HepG2 (cell line): Measurements from ENCODE around the gene HDAC8. TPM values are rescaled to one million over a fixed set of nuclear protein-coding genes. Genes with fewer than 3 reads are reported as not detected.

ENCODE experiments used
- ATAC-seq: fragments of 200-7000 bp; cut with Tn5 transposase; 3 replicates; pipeline ENCODE4 v1.9.1; 2020; ENCODE audit warnings: mild to moderate bottlenecking, moderate library complexity
- BruUV-seq: library from RNA; stranded (reverse); fragments of 400-500 nt; replicated peaks from 2 replicates; lab custom pipeline; 2021; lab: Mats Ljungman, UMichigan
- CTCF ChIA-PET: fragments of 300-600 bp; formaldehyde crosslinking; extraction: SDS; loops from one replicate; lab custom pipeline; 2021; ENCODE audit warnings: low total read pairs, inconsistent platforms, low intra/inter-chr PET ratio; lab: Yijun Ruan, JAX
- POLR2A ChIA-PET: fragments of 350-600 bp; sonication (Branson Sonifier 250); formaldehyde crosslinking; loops from one replicate; lab custom pipeline; 2020; ENCODE audit warnings: antibody characterized with exemption, inconsistent platforms; lab: Yijun Ruan, JAX
- DNase-seq: peaks from one replicate; pipeline ENCODE4 v3.0.0-alpha.2; 2015; ENCODE audit warnings: low spot score
- FAIRE-seq: peaks from 3 replicates; lab custom pipeline; 2011; peaks lifted over from hg19 to GRCh38; lab: Jason Lieb, UNC
- H2AFZ ChIP-seq: one replicate; pipeline ENCODE4 v1.6.1; 2011; ENCODE audit warnings: low read length, inconsistent platforms
- H3K27ac ChIP-seq: fragments of 300-600 bp; 3 replicates; pipeline ENCODE4 v1.8.0; 2011; ENCODE audit warnings: mixed run types, mild to moderate bottlenecking, mixed read lengths, low read length, inconsistent platforms; ENCODE audit not compliant: insufficient read depth; ENCODE audit errors: extremely low read length
- H3K27me3 ChIP-seq, 2 experiments: fragments of 200-600 bp in 1 of 2; 2 replicates in 1 of 2; 3 replicates in 1 of 2; pipeline versions ENCODE4 v1.6.0 to v1.8.0; 2011; ENCODE audit warnings: low read length in 2 of 2, mild to moderate bottlenecking in 2 of 2, moderate library complexity in 2 of 2, inconsistent platforms in 1 of 2; ENCODE audit not compliant: insufficient read depth in 2 of 2, control insufficient read depth in 1 of 2
- H3K36me3 ChIP-seq, 2 experiments: fragments of 200-600 bp in 1 of 2; replicated peaks in 1 of 2; 2 replicates in 1 of 2; 3 replicates in 1 of 2; pipeline versions ENCODE4 v1.5.1 to v1.8.0; 2011; ENCODE audit warnings: low read length in 2 of 2, inconsistent platforms in 1 of 2; ENCODE audit not compliant: insufficient read depth in 2 of 2, control insufficient read depth in 1 of 2
- H3K4me1 ChIP-seq: 2 replicates; pipeline ENCODE4 v1.5.1; 2012; ENCODE audit warnings: low read length, inconsistent platforms; ENCODE audit not compliant: insufficient read depth
- H3K4me2 ChIP-seq: 2 replicates; pipeline ENCODE4 v1.6.0; 2011; ENCODE audit warnings: low read depth, low read length, inconsistent platforms
- H3K4me3 ChIP-seq, 3 experiments: fragments of 200-600 bp in 1 of 3; sonication (generic), shearing (Covaris generic) in 1 of 3; replicated peaks in 1 of 3; 2 replicates each; pipeline ENCODE4 v1.5.1; 2011 to 2016; ENCODE audit warnings: low read length in 3 of 3, inconsistent platforms in 2 of 3, low read depth in 2 of 3, mild to moderate bottlenecking in 2 of 3, control low read depth in 1 of 3, mixed read lengths in 1 of 3; ENCODE audit not compliant: insufficient read depth in 1 of 3
- H3K79me2 ChIP-seq: one replicate; pipeline ENCODE4 v1.6.1; 2011; ENCODE audit warnings: low read length, inconsistent platforms; ENCODE audit not compliant: insufficient read depth
- H3K9ac ChIP-seq: 2 replicates; pipeline ENCODE4 v1.6.0; 2011; ENCODE audit warnings: mild to moderate bottlenecking, low read depth, low read length, inconsistent platforms; ENCODE audit not compliant: insufficient read depth
- H3K9me3 ChIP-seq: 2 replicates; pipeline ENCODE4 v1.5.1; 2012; ENCODE audit warnings: mild to moderate bottlenecking, low read length
- H4K20me1 ChIP-seq: 2 replicates; pipeline ENCODE4 v1.6.0; 2011; ENCODE audit warnings: inconsistent platforms, mild to moderate bottlenecking, low read length, moderate library complexity; ENCODE audit not compliant: insufficient read depth
- ARID3A ChIP-seq: IDR thresholded peaks from 2 replicates; pipeline ENCODE4 v1.6.1; 2012; ENCODE audit warnings: low read depth, low read length, improper control_type of control experiment
- DMTF1 ChIP-seq: sonication (generic); formaldehyde crosslinking; IDR thresholded peaks from 2 replicates; pipeline ENCODE4 v1.4.0; 2020; ENCODE audit warnings: mild to moderate bottlenecking, missing genetic modification reagents
- FOSL1 ChIP-seq: sonication (generic); formaldehyde crosslinking; IDR thresholded peaks from 2 replicates; pipeline ENCODE4 v1.9.0; 2021; ENCODE audit warnings: missing genetic modification reagents, borderline replicate concordance
- FOXP4 ChIP-seq: sonication (generic); formaldehyde crosslinking; IDR thresholded peaks from 2 replicates; pipeline ENCODE4 v1.4.0; 2020; ENCODE audit warnings: missing genetic modification reagents
- HNRNPUL1 ChIP-seq: fragments of 200-400 bp; formaldehyde crosslinking; IDR thresholded peaks from 2 replicates; pipeline ENCODE4 v1.6.1; 2017; ENCODE audit warnings: low read depth, mild to moderate bottlenecking, low read length, moderate library complexity
- JUNB ChIP-seq: sonication (generic); formaldehyde crosslinking; IDR thresholded peaks from 2 replicates; pipeline ENCODE4 v1.8.0; 2022; ENCODE audit warnings: missing genetic modification reagents, mild to moderate bottlenecking, borderline replicate concordance
- RFXAP ChIP-seq: sonication (generic); formaldehyde crosslinking; IDR thresholded peaks from 2 replicates; pipeline ENCODE4 v1.4.0; 2020; ENCODE audit warnings: missing genetic modification reagents, borderline replicate concordance
- SNAI1 ChIP-seq: sonication (generic); formaldehyde crosslinking; IDR thresholded peaks from 2 replicates; pipeline ENCODE4 v1.5.0; 2020; ENCODE audit warnings: mild to moderate bottlenecking, missing genetic modification reagents, borderline replicate concordance
- SRSF9 ChIP-seq: fragments of 200-400 bp; formaldehyde crosslinking; IDR thresholded peaks from 2 replicates; pipeline ENCODE4 v1.6.1; 2018; ENCODE audit warnings: borderline replicate concordance, mild to moderate bottlenecking, low read depth, low read length; ENCODE audit not compliant: insufficient read depth, poor library complexity, severe bottlenecking
- ZNF512 ChIP-seq: sonication (generic); formaldehyde crosslinking; IDR thresholded peaks from 2 replicates; pipeline ENCODE4 v1.4.0; 2020; ENCODE audit warnings: mild to moderate bottlenecking, missing genetic modification reagents
- ZNF768 ChIP-seq: sonication (generic); formaldehyde crosslinking; IDR thresholded peaks from 2 replicates; pipeline ENCODE4 v1.4.0; 2020; ENCODE audit warnings: missing genetic modification reagents
- WGBS: methylation state at CpG from one replicate; pipeline ENCODE4 v1.1.6; 2017; ENCODE audit warnings: low lambda C conversion rate; 5-methylcytosine and 5-hydroxymethylcytosine counted together
- in situ Hi-C: cut with HindIII; loops from 2 replicates; pipeline ENCODE4 v1.10.0; 2017; ENCODE audit warnings: low pct_unique_long_range_greater_than_20kb; ENCODE audit not compliant: extremely low pct_ligation_motif_present
- intact Hi-C: fragments of 100-400 bp; cut with micrococcal nuclease; formaldehyde crosslinking; loops from one replicate; pipeline ENCODE4 v1.10.0; 2022; ENCODE audit not compliant: unreplicated experiment
- polyA plus RNA-seq, 8 experiments: library from polyadenylated mRNA; depleted of rRNA in 3 of 8; stranded (reverse) in 7 of 8; unstranded in 1 of 8; fragments of >200 nt; fragmentation: Illumina TruSeq in 4 of 8; extraction: Trizol in 4 of 8; gene quantifications; 2 replicates each; pipeline versions ENCODE4 v1.2.1 to v1.2.3, GENCODE V29; 2011 to 2016; ENCODE audit warnings: low read depth in 4 of 8, missing spikeins in 1 of 8, mixed read lengths in 1 of 8; ENCODE audit not compliant: insufficient read depth in 1 of 8
- total RNA-seq, 5 experiments: library from RNA; depleted of rRNA; stranded (reverse); fragments of >200 nt; fragmentation: Illumina TruSeq; extraction: Trizol; gene quantifications; 2 replicates each; pipeline ENCODE4 v1.2.3, GENCODE V29; 2016; ENCODE audit warnings: low read depth in 1 of 5

HDAC8 gene
- total and polyA plus RNA-seq, 2 of the 13 experiments (the other 11 are each of a cell fraction or from before 2014, with no cell fraction given): 13.7 to 28.6 TPM

GRCh38 chrX:72305286-72306084 is 267.2 kb downstream of the HDAC8 start, which contains the start of gene CITED1 (continued):
- TF ChIP-seq ARID3A (no peak), ZNF768 (CRISPR knock-in tag) (peak; percentile 66; the same call in 1 of the 2 replicates), FOXP4 (CRISPR knock-in tag) (no peak)

GRCh38 chrX:72304877-72305276 is 267.8 kb downstream of the HDAC8 start:
- peaks cover 30% of the 10 kb centered on the region for H3K4me1 ChIP-seq
- ChIA-PET POLR2A (interaction anchor here (1.2 kb wide), 1 partner anchor 28 kb away, joined by 3 read pairs; the partner anchor contains the start of gene RPS4X), CTCF (no interaction called here)
- BruUV-seq: no TSS peak
- H3K79me2 ChIP-seq: no peaks in the 10 kb centered on the region
- ATAC-seq (peak; percentile 7; the same call in 2 of the 3 replicates), FAIRE-seq (no peak), DNase-seq (no peak)
- no peak overlapping the region for H3K9ac ChIP-seq
- peak overlapping the region; percentile 60; the same call in 1 of the 2 replicates for H3K4me2 ChIP-seq
- H3K4me3 ChIP-seq: peak overlapping the region in 2 of 3 experiments; percentile 39 to 60; a peak in 2 of 6 replicates
- 9% methylated on average over 8 of the region's 26 CpGs for WGBS
- no peak overlapping the region for H3K27ac ChIP-seq
- no peaks in the 10 kb centered on the region for H3K36me3 ChIP-seq
- H3K9me3 ChIP-seq: no peaks in the 10 kb centered on the region
- intact Hi-C loops (no loop called here), in situ Hi-C loops (loop anchor here (10.0 kb wide), 1 partner anchor 240 kb away; no protein-coding TSS in a partner anchor)
- TF ChIP-seq JUNB (CRISPR knock-in tag) (no peak), ZNF512 (CRISPR knock-in tag) (no peak), SNAI1 (CRISPR knock-in tag) (no peak), RFXAP (CRISPR knock-in tag) (no peak), SRSF9 (no peak), DMTF1 (CRISPR knock-in tag) (no peak), FOSL1 (CRISPR knock-in tag) (no peak), HNRNPUL1 (no peak)
- no peaks in the 10 kb centered on the region for H4K20me1 ChIP-seq
- H3K27me3 ChIP-seq: peaks cover 6 to 60% of the 10 kb centered on the region in 2 experiments; a peak in 4 of 5 replicates
- H2AFZ ChIP-seq: no peak overlapping the region
